Mesendoderm (in vitro differentiated cells): ENCODE measurements around the gene DPYSL4.

Experiments
- DNase-seq: peaks from one replicate; pipeline ENCODE4 v3.0.0; 2013
- H2AK5ac ChIP-seq: 2 replicates; pipeline ENCODE4 v1.6.1; 2013; ENCODE audit warnings: low read length, inconsistent platforms
- H2BK120ac ChIP-seq: 2 replicates; pipeline ENCODE4 v1.6.1; 2013; ENCODE audit warnings: low read depth, mild to moderate bottlenecking, low read length, moderate library complexity, mixed read lengths
- H2BK15ac ChIP-seq: replicated peaks from 2 replicates; pipeline ENCODE4 v1.6.1; 2013; ENCODE audit warnings: low read depth, mild to moderate bottlenecking, moderate library complexity
- H2BK5ac ChIP-seq: 2 replicates; pipeline ENCODE4 v1.6.1; 2013; ENCODE audit warnings: low read length, inconsistent platforms
- H3K18ac ChIP-seq: 2 replicates; pipeline ENCODE4 v1.6.1; 2013; ENCODE audit warnings: mild to moderate bottlenecking, low read length, mixed read lengths
- H3K23ac ChIP-seq: one replicate; pipeline ENCODE4 v1.6.1; 2013; ENCODE audit warnings: low read length
- H3K27ac ChIP-seq: 2 replicates; pipeline ENCODE4 v1.5.1; 2013; ENCODE audit warnings: low read depth, mild to moderate bottlenecking, inconsistent platforms, low read length, moderate library complexity
- H3K27me3 ChIP-seq: 2 replicates; pipeline ENCODE4 v1.6.1; 2013; ENCODE audit warnings: low read length, control low read depth, mild to moderate bottlenecking, inconsistent platforms; ENCODE audit not compliant: insufficient read depth, poor library complexity
- H3K36me3 ChIP-seq: 2 replicates; pipeline ENCODE4 v1.6.1; 2013; ENCODE audit warnings: low read length, inconsistent platforms; ENCODE audit not compliant: control insufficient read depth, insufficient read depth
- H3K4ac ChIP-seq: one replicate; pipeline ENCODE4 v1.6.1; 2013; ENCODE audit warnings: low read depth, mild to moderate bottlenecking, low read length, moderate library complexity
- H3K4me1 ChIP-seq: 2 replicates; pipeline ENCODE4 v1.6.1; 2013; ENCODE audit warnings: low read depth, low read length, inconsistent platforms; ENCODE audit not compliant: control insufficient read depth
- H3K4me2 ChIP-seq: 2 replicates; pipeline ENCODE4 v1.6.1; 2013; ENCODE audit warnings: low read length
- H3K4me3 ChIP-seq: 2 replicates; pipeline ENCODE4 v1.5.1; 2013; ENCODE audit warnings: mild to moderate bottlenecking, low read length
- H3K56ac ChIP-seq: one replicate; pipeline ENCODE4 v1.6.1; 2013; ENCODE audit warnings: low read length
- H3K79me1 ChIP-seq: 2 replicates; pipeline ENCODE4 v1.6.1; 2013; ENCODE audit warnings: low read length, inconsistent platforms
- H3K79me2 ChIP-seq: 2 replicates; pipeline ENCODE4 v1.6.1; 2013; ENCODE audit warnings: mild to moderate bottlenecking, low read length; ENCODE audit not compliant: control insufficient read depth, insufficient read depth
- H3K9ac ChIP-seq: 2 replicates; pipeline ENCODE4 v1.6.1; 2013; ENCODE audit warnings: low read length, inconsistent platforms
- H4K5ac ChIP-seq: one replicate; pipeline ENCODE4 v1.6.1; 2013; ENCODE audit warnings: low read length
- H4K8ac ChIP-seq: one replicate; pipeline ENCODE4 v1.6.1; 2013; ENCODE audit warnings: low read depth, mild to moderate bottlenecking, control low read depth, low read length, moderate library complexity
- WGBS: extraction: QIAGEN DNeasy Blood & Tissue Kit; methylation state at CpG from one replicate; pipeline ENCODE4 v1.1.7; 2013; ENCODE audit warnings: low lambda C conversion rate, missing lambda C conversion rate; ENCODE audit not compliant: insufficient coverage; ENCODE audit errors: extremely low coverage; 5-methylcytosine and 5-hydroxymethylcytosine counted together

The DPYSL4 gene

DNA sequence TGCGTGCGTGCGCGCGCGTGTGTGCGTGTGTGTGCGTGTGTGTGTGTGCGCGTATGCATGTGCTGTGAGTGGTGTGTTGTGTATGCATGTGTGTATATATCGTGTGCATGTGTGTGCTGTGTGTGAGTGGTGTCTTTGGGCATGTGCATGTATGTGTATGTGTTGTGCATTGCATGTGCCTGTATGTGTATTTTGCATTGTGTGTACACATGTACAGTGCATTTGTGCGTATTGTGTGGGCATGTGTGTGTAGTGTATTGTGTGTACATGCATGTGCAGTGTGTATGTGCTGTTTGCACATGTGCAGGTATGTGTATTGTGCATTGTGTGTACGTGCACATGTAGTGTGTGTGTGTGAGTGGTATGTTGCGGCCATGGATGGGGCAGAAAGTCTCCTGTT, 6.0 kb upstream of the DPYSL4 start:
- Histone ChIP-seq H3K4me3 (no peak overlapping the region), H2BK120ac (no peak overlapping the region), H3K79me2 (no peaks in the 10 kb centered on the region), H4K5ac (no peak overlapping the region), H3K4me2 (no peak overlapping the region), H3K9ac (no peak overlapping the region), H4K8ac (no peak overlapping the region), H3K18ac (no peak overlapping the region), H2BK15ac (no peak overlapping the region), H3K27ac (no peak overlapping the region), H3K56ac (no peak overlapping the region), H3K23ac (no peak overlapping the region), H2AK5ac (no peak overlapping the region), H3K79me1 (no peaks in the 10 kb centered on the region), H3K36me3 (no peaks in the 10 kb centered on the region), H2BK5ac (no peak overlapping the region), H3K27me3 (peaks cover 12% of the 10 kb centered on the region), H3K4me1 (no peaks in the 10 kb centered on the region), H3K4ac (no peak overlapping the region)
- DNase-seq: no peak
- WGBS: no CpG with 5 or more reads among the region's 14 CpGs

DNA sequence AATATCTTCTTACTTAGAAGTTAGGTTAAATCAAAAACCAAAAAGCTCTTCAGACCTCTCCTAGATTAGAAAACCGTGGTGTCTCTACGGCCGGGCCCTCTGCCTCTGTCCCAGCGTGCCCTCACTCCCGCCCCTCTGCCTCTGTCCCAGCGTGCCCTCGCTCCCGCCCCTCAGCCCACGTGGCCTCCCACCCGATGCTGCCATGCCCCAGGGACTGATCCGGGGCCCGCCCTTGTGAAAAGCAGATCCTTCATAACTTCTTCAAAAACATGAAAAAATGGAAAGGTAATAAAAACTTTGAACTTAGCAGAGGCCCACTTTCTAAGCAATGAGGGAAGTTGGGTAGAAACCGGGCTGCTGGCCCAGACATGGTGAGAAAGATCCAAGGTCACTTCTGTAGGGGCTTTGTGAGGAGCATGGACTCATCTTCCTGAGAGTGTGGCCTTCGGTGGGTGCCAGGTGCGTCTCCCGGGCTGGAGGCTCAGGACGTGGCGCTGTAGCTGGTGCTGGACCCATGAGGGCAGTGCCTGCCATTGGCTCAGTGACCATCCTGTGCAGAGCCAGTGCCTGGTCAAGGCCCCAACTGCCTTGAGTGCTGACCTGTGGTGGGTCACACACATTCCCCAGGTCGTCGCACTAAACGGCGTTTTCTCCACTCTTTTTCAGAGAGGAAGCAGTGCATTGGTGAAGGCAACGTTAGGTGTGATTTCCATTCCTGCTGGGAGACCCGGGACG, 4.9 kb upstream of the DPYSL4 start:
- H3K36me3 ChIP-seq: no peaks in the 10 kb centered on the region
- no peak overlapping the region for H2BK5ac ChIP-seq
- H3K23ac ChIP-seq: no peak overlapping the region
- H3K27me3 ChIP-seq: peaks cover 15% of the 10 kb centered on the region
- no peaks in the 10 kb centered on the region for H3K79me1 ChIP-seq
- H3K4ac ChIP-seq: no peak overlapping the region
- H3K56ac ChIP-seq: no peak overlapping the region
- H3K9ac ChIP-seq: no peak overlapping the region
- DNase-seq: no peak
- no peak overlapping the region for H2BK120ac ChIP-seq
- no peak overlapping the region for H2BK15ac ChIP-seq
- no peak overlapping the region for H3K18ac ChIP-seq
- H3K27ac ChIP-seq: no peak overlapping the region
- H3K4me1 ChIP-seq: no peaks in the 10 kb centered on the region
- H4K5ac ChIP-seq: no peak overlapping the region
- no peak overlapping the region for H3K4me3 ChIP-seq
- no peak overlapping the region for H3K4me2 ChIP-seq
- no peaks in the 10 kb centered on the region for H3K79me2 ChIP-seq
- no CpG with 5 or more reads among the region's 25 CpGs for WGBS
- H4K8ac ChIP-seq: no peak overlapping the region
- no peak overlapping the region for H2AK5ac ChIP-seq

DNA sequence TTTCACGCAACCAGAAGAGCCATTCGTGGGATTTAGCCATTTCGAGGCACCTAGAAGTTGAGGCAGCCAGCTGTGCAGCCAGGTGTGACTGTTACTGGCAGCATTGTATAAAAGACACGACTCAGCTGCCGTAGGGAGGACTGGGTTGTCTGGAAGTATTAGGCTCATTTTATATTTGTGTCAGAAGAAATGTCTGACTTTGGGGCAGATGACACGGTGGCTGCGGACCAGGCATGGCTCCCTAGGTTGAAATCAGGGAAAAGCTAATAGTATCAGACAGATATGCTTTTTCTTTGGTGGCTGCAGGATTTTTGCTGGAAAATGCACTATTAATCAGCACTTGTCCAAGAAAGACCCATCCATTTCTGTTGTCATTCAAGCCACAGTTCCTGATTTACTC, 4.2 kb upstream of the DPYSL4 start:
- H3K4me1 ChIP-seq: no peaks in the 10 kb centered on the region
- no peak overlapping the region for H2BK15ac ChIP-seq
- H3K79me1 ChIP-seq: no peaks in the 10 kb centered on the region
- no peaks in the 10 kb centered on the region for H3K36me3 ChIP-seq
- H4K5ac ChIP-seq: no peak overlapping the region
- DNase-seq: no peak
- H2BK120ac ChIP-seq: no peak overlapping the region
- H3K56ac ChIP-seq: no peak overlapping the region
- H3K23ac ChIP-seq: no peak overlapping the region
- no CpG with 5 or more reads among the region's 7 CpGs for WGBS
- H3K9ac ChIP-seq: no peak overlapping the region
- H3K4me2 ChIP-seq: no peak overlapping the region
- no peak overlapping the region for H2BK5ac ChIP-seq
- H3K4me3 ChIP-seq: no peak overlapping the region
- no peak overlapping the region for H4K8ac ChIP-seq
- H3K27me3 ChIP-seq: peaks cover 19% of the 10 kb centered on the region
- no peak overlapping the region for H2AK5ac ChIP-seq
- H3K18ac ChIP-seq: no peak overlapping the region
- H3K27ac ChIP-seq: no peak overlapping the region
- H3K4ac ChIP-seq: no peak overlapping the region
- H3K79me2 ChIP-seq: no peaks in the 10 kb centered on the region

DNA sequence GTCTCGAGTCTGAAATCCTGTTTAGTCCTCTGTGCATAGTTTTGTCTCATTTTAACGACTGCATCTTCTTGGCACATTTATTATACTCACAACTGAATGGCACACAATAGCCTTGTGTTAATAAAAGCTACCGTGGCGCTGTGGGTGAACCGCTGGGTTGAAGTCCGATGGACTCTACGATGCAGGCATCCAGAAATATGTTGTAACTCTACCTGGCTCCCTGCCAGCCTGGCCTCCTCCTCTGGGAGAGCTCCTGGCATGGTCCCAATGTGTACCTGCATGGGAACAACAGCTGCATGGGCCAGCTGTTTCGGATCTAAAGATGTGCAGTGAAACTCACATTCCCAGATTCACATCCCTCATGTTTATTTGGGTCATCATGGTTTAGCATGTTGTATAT, 3.7 kb upstream of the DPYSL4 start:
- Histone ChIP-seq H3K4me3 (no peak overlapping the region), H2BK120ac (no peak overlapping the region), H3K4me1 (no peaks in the 10 kb centered on the region), H3K23ac (no peak overlapping the region), H4K5ac (no peak overlapping the region), H3K27ac (no peak overlapping the region), H3K36me3 (no peaks in the 10 kb centered on the region), H2BK15ac (no peak overlapping the region), H3K56ac (no peak overlapping the region), H4K8ac (no peak overlapping the region), H3K79me1 (no peaks in the 10 kb centered on the region), H3K4ac (no peak overlapping the region), H2AK5ac (no peak overlapping the region), H3K27me3 (peaks cover 24% of the 10 kb centered on the region), H3K79me2 (no peaks in the 10 kb centered on the region), H2BK5ac (no peak overlapping the region), H3K9ac (no peak overlapping the region), H3K18ac (no peak overlapping the region), H3K4me2 (no peak overlapping the region)
- DNase-seq: no peak
- WGBS: no CpG with 5 or more reads among the region's 8 CpGs

DNA sequence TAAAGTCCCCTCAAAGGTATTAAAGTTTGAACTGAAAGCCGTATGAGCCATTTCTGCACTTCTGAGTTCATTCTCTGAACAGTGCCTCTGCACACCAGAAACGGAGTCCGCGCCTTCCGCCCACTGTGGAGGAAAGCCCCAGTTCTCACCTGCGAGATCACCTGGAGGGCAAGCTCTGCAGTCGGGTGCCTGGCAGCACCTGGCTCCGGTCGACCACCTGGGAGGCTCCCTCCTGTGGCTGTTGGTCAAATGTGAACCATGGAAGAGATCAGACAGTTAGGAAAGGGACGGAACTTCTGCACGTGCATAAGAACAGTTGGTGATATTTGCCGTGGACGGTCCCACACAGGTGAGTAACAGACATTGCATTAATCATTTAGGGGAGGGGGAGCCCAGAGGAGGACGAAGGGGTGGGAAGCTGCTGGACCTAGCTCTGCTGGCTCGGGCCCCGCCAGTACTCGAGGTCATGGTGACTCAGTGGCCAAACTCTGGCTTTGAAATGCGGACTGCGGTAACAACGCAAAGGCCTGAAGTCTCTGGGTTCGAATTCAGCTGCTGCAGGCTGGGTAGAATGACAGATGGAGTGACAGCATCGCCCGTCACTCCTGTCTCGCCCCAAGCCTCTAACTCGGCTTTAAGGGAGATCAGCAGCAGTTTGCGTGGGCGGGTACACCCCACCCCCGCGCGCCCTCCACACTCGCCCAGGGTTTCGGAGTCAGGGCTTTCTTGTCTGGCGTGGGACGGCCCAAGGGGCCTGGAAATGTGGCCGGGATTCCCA, 1.7 kb upstream of the DPYSL4 start:
- no CpG with 5 or more reads among the region's 35 CpGs for WGBS
- H3K23ac ChIP-seq: no peak overlapping the region
- no peak overlapping the region for H3K27ac ChIP-seq
- no peaks in the 10 kb centered on the region for H3K79me1 ChIP-seq
- H3K18ac ChIP-seq: no peak overlapping the region
- no peak overlapping the region for H3K4me2 ChIP-seq
- no peak overlapping the region for H2BK15ac ChIP-seq
- H2BK120ac ChIP-seq: no peak overlapping the region
- no peak for DNase-seq
- no peak overlapping the region for H3K9ac ChIP-seq
- no peak overlapping the region for H2BK5ac ChIP-seq
- H3K56ac ChIP-seq: no peak overlapping the region
- H3K4ac ChIP-seq: no peak overlapping the region
- no peak overlapping the region for H2AK5ac ChIP-seq
- peaks cover 28% of the 10 kb centered on the region for H3K27me3 ChIP-seq
- no peaks in the 10 kb centered on the region for H3K79me2 ChIP-seq
- H4K5ac ChIP-seq: no peak overlapping the region
- H4K8ac ChIP-seq: no peak overlapping the region
- H3K4me3 ChIP-seq: no peak overlapping the region
- H3K36me3 ChIP-seq: no peaks in the 10 kb centered on the region
- H3K4me1 ChIP-seq: no peaks in the 10 kb centered on the region
